Loucy (cell line): ENCODE measurements around the gene GDF9.

ENCODE experiments used
- H2AFZ ChIP-seq: fragments of 200-600 bp; sonication (generic); 2 replicates; pipeline ENCODE4 v1.6.0; 2016; ENCODE audit warnings: antibody characterized with exemption, mild to moderate bottlenecking, low read length, moderate library complexity
- H3F3A ChIP-seq: fragments of 200-600 bp; 2 replicates; pipeline ENCODE4 v1.6.0; 2016; ENCODE audit warnings: antibody characterized with exemption, low read depth, mild to moderate bottlenecking
- H3K27me3 ChIP-seq: fragments of 200-600 bp; sonication (generic); 2 replicates; pipeline ENCODE4 v1.6.1; 2014; ENCODE audit warnings: low read length, mild to moderate bottlenecking; ENCODE audit not compliant: insufficient read depth, poor library complexity, severe bottlenecking
- H3K36me3 ChIP-seq: fragments of 200-600 bp; sonication (generic); 2 replicates; pipeline ENCODE4 v1.6.1; 2016; ENCODE audit warnings: low read length; ENCODE audit not compliant: insufficient read depth
- H3K4me1 ChIP-seq: fragments of 200-600 bp; sonication (generic); 2 replicates; pipeline ENCODE4 v1.5.1; 2014; ENCODE audit warnings: low read length, mild to moderate bottlenecking; ENCODE audit not compliant: insufficient read depth, poor library complexity, severe bottlenecking
- H3K4me2 ChIP-seq: fragments of 200-600 bp; sonication (generic); 2 replicates; pipeline ENCODE4 v1.6.0; 2014; ENCODE audit warnings: antibody characterized with exemption, low read length, low read depth, mild to moderate bottlenecking; ENCODE audit not compliant: poor library complexity, severe bottlenecking
- H3K4me3 ChIP-seq: fragments of 200-600 bp; sonication (generic); 2 replicates; pipeline ENCODE4 v1.5.1; 2014; ENCODE audit warnings: low read length, mild to moderate bottlenecking, mixed read lengths; ENCODE audit not compliant: poor library complexity, severe bottlenecking
- H3K79me2 ChIP-seq: fragments of 200-600 bp; sonication (generic); 2 replicates; pipeline ENCODE4 v1.6.1; 2014; ENCODE audit warnings: low read length; ENCODE audit not compliant: insufficient read depth
- H3K9ac ChIP-seq: fragments of 200-600 bp; sonication (generic); 2 replicates; pipeline ENCODE4 v1.6.0; 2014; ENCODE audit warnings: mild to moderate bottlenecking, low read depth, low read length, moderate library complexity; ENCODE audit not compliant: poor library complexity, severe bottlenecking
- H3K9me2 ChIP-seq: fragments of 200-600 bp; sonication (generic); replicated peaks from 2 replicates; pipeline ENCODE4 v1.6.1; 2016; ENCODE audit warnings: low read depth, low read length, mixed read lengths
- H3K9me3 ChIP-seq: fragments of 200-600 bp; sonication (generic); 2 replicates; pipeline ENCODE4 v1.6.1; 2014; ENCODE audit warnings: mild to moderate bottlenecking, antibody characterized with exemption, low read length, low read depth; ENCODE audit not compliant: insufficient read depth
- H4K20me1 ChIP-seq: fragments of 200-600 bp; sonication (generic); 2 replicates; pipeline ENCODE4 v1.6.0; 2014; ENCODE audit warnings: antibody characterized with exemption, low read length, mild to moderate bottlenecking; ENCODE audit not compliant: insufficient read depth, poor library complexity, severe bottlenecking
- EZH2phosphoT487 ChIP-seq: fragments of 200-600 bp; IDR thresholded peaks from 2 replicates; pipeline ENCODE4 v1.6.1; 2018; ENCODE audit warnings: antibody characterized with exemption, mild to moderate bottlenecking, moderate library complexity, borderline replicate concordance
- TF ChIP-seq, protein P1 (sequence below): fragments of 200-600 bp; sonication (generic); conservative IDR thresholded peaks from 2 replicates; pipeline ENCODE4 v1.5.1; 2014; ENCODE audit warnings: mild to moderate bottlenecking, antibody characterized with exemption, low read length

Gene GDF9

GRCh38 chr5:132841305-132841704, 25.0 kb downstream of the GDF9 start:
- TF ChIP-seq, protein P1, sequence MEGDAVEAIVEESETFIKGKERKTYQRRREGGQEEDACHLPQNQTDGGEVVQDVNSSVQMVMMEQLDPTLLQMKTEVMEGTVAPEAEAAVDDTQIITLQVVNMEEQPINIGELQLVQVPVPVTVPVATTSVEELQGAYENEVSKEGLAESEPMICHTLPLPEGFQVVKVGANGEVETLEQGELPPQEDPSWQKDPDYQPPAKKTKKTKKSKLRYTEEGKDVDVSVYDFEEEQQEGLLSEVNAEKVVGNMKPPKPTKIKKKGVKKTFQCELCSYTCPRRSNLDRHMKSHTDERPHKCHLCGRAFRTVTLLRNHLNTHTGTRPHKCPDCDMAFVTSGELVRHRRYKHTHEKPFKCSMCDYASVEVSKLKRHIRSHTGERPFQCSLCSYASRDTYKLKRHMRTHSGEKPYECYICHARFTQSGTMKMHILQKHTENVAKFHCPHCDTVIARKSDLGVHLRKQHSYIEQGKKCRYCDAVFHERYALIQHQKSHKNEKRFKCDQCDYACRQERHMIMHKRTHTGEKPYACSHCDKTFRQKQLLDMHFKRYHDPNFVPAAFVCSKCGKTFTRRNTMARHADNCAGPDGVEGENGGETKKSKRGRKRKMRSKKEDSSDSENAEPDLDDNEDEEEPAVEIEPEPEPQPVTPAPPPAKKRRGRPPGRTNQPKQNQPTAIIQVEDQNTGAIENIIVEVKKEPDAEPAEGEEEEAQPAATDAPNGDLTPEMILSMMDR: no peak
- TF ChIP-seq EZH2phosphoT487: no peak
- H3K9me2 ChIP-seq: no peaks in the 10 kb centered on the region
- no peak overlapping the region for H2AFZ ChIP-seq
- H3K4me1 ChIP-seq: no peaks in the 10 kb centered on the region
- H3K79me2 ChIP-seq: no peaks in the 10 kb centered on the region
- H3F3A ChIP-seq: no peaks in the 10 kb centered on the region
- H3K4me3 ChIP-seq: no peak overlapping the region
- H3K27me3 ChIP-seq: no peaks in the 10 kb centered on the region
- H4K20me1 ChIP-seq: no peaks in the 10 kb centered on the region
- H3K36me3 ChIP-seq: no peaks in the 10 kb centered on the region
- no peaks in the 10 kb centered on the region for H3K9me3 ChIP-seq
- no peak overlapping the region for H3K4me2 ChIP-seq
- H3K9ac ChIP-seq: no peak overlapping the region

GRCh38 chr5:132840896-132841295, 25.4 kb downstream of the GDF9 start:
- H3K27me3 ChIP-seq: no peaks in the 10 kb centered on the region
- H3K79me2 ChIP-seq: no peaks in the 10 kb centered on the region
- no peaks in the 10 kb centered on the region for H4K20me1 ChIP-seq
- H2AFZ ChIP-seq: no peak overlapping the region
- H3K4me3 ChIP-seq: no peak overlapping the region
- H3K9ac ChIP-seq: no peak overlapping the region
- H3K9me2 ChIP-seq: no peaks in the 10 kb centered on the region
- no peak overlapping the region for H3K4me2 ChIP-seq
- no peaks in the 10 kb centered on the region for H3K36me3 ChIP-seq
- TF ChIP-seq, protein P1: no peak
- TF ChIP-seq EZH2phosphoT487: no peak
- no peaks in the 10 kb centered on the region for H3K9me3 ChIP-seq
- no peaks in the 10 kb centered on the region for H3F3A ChIP-seq
- no peaks in the 10 kb centered on the region for H3K4me1 ChIP-seq

DNA sequence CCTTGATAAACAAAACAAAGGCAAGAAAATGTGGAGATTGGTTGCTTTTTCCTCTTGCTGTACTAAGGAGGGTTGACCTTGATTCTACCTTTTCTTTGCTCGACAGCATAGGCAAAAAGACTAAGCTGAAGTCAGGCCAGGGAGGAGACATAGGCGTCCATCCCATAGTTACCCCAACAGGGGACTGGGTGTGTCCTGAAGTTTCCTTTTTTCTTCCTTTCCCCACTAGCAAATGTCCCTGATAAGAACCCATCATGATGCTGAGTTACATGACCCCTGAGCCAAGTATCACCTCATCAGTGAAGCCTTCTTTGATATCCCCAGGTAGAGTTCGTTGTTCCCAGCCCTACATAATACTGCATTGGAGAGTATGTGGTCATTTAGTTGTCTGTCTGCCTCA, 26.0 kb downstream of the GDF9 start:
- Histone ChIP-seq H3K9me2 (no peaks in the 10 kb centered on the region), H3K4me3 (no peak overlapping the region), H3F3A (no peaks in the 10 kb centered on the region), H3K79me2 (no peaks in the 10 kb centered on the region), H2AFZ (no peak overlapping the region), H3K9ac (no peak overlapping the region), H3K4me1 (no peaks in the 10 kb centered on the region), H3K9me3 (no peaks in the 10 kb centered on the region), H3K27me3 (no peaks in the 10 kb centered on the region), H4K20me1 (no peaks in the 10 kb centered on the region), H3K36me3 (no peaks in the 10 kb centered on the region), H3K4me2 (no peak overlapping the region)
- TF ChIP-seq, protein P1: no peak
- no peak for TF ChIP-seq EZH2phosphoT487
